HL-60/S4 treated with retinoic acid at 250 ng/mL for 4 days and 3 days (cell line): ENCODE measurements around the gene METTL24.
"Not testable (repeated sequence)": the region's sequence is repeated elsewhere in the genome, so short reads cannot be mapped to it uniquely, and the experiment has no call there.

Experiments used
- in situ Hi-C: fragments of 300-500 bp; cut with MboI; formaldehyde crosslinking; loops from 2 replicates; pipeline ENCODE4 v1.7.0; 2022; ENCODE audit warnings: low sequenced_read_pairs

Gene METTL24

GRCh38 chr6:110277100-110277665 lies 81.0 kb downstream of the METTL24 start:
- in situ Hi-C loops = no loop called here

GRCh38 chr6:110272781-110273180 lies 85.4 kb downstream of the METTL24 start:
- in situ Hi-C loops = not testable (repeated sequence)

GRCh38 chr6:110271732-110272022 lies 86.5 kb downstream of the METTL24 start:
- in situ Hi-C loops = no loop called here

- in situ Hi-C loops = no loop called here
Measured at GRCh38 chr6:110270165-110270564, 88.0 kb downstream of the METTL24 start.

- in situ Hi-C loops = no loop called here
Measured at GRCh38 chr6:110269623-110270022, 88.5 kb downstream of the METTL24 start.

- in situ Hi-C loops = no loop called here
Measured at GRCh38 chr6:110266996-110267395, 91.2 kb downstream of the METTL24 start.

- in situ Hi-C loops = no loop called here
Measured at GRCh38 chr6:110265273-110265672, 92.9 kb downstream of the METTL24 start.

GRCh38 chr6:110256366-110256765 lies 101.8 kb downstream of the METTL24 start:
- in situ Hi-C loops = no loop called here

- in situ Hi-C loops = no loop called here
Measured at GRCh38 chr6:110255211-110255750, 102.9 kb downstream of the METTL24 start.

GRCh38 chr6:110250838-110251237 lies 107.3 kb downstream of the METTL24 start:
- in situ Hi-C loops = no loop called here

GRCh38 chr6:110250058-110250457 lies 108.1 kb downstream of the METTL24 start:
- in situ Hi-C loops = no loop called here

- in situ Hi-C loops = no loop called here
Measured at GRCh38 chr6:110246900-110247546, 111.1 kb downstream of the METTL24 start.

GRCh38 chr6:110246378-110246777 lies 111.8 kb downstream of the METTL24 start:
- in situ Hi-C loops = no loop called here

- in situ Hi-C loops = not testable (repeated sequence)
Measured at GRCh38 chr6:110244621-110245020, 113.5 kb downstream of the METTL24 start.

- in situ Hi-C loops = no loop called here
Measured at GRCh38 chr6:110239526-110240274, 118.4 kb downstream of the METTL24 start.

GRCh38 chr6:110236007-110236406 lies 122.1 kb downstream of the METTL24 start:
- in situ Hi-C loops = not testable (repeated sequence)

- in situ Hi-C loops = no loop called here
Measured at GRCh38 chr6:110233770-110234374, 124.3 kb downstream of the METTL24 start.

- in situ Hi-C loops = no loop called here
Measured at GRCh38 chr6:110232450-110232849, 125.7 kb downstream of the METTL24 start.

GRCh38 chr6:110226261-110226660 lies 131.9 kb downstream of the METTL24 start:
- in situ Hi-C loops = no loop called here

GRCh38 chr6:110221738-110222137 lies 136.4 kb downstream of the METTL24 start:
- in situ Hi-C loops = no loop called here

GRCh38 chr6:110217266-110217665 lies 140.9 kb downstream of the METTL24 start:
- in situ Hi-C loops = no loop called here

GRCh38 chr6:110216140-110216539 lies 142.0 kb downstream of the METTL24 start:
- in situ Hi-C loops = no loop called here
